ENCODE measurements around the gene ASRGL1.
A peak's percentile ranks its signal among the peaks of the same experiment; 100 is the strongest.
"Not testable (repeated sequence)": the region's sequence is repeated elsewhere in the genome, so short reads cannot be mapped to it uniquely, and the experiment has no call there.

Gene ASRGL1

DNA sequence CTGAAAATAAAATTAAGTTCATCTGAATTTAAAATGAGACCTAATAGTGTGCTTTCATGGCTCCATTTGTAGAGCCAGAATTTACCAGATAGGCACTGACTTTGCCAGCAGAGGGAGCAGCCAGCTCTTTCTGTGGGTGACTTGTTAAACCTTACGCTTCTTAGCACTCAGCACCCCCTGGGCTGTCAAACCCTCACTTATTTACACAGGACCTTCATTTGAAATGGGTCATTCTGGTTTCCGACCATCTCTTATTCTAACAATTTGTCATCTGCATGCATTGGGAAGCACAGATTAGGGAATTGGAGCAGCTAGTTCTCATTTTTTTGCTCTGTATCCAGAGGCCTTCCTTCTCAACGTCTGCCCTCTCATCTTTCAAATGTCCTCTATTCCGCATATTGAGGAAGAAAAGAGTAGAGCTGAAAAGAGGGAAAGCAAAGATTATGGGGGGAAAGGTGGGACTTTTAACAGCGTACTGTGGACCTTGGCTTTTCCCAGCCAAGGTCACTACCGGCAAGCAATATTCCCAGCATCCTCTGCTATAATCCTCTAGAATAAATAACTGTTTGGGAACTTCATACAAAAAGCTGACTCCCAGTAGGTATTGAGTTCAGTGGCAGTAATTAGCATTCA lies 3.1 kb downstream of the ASRGL1 start:
- no peak overlapping the region for H3K4me3 ChIP-seq (ENCODE audit: low read length)
- peak; percentile 65 for DNase-seq (ENCODE audit: low read depth)
- TF ChIP-seq, protein P1, sequence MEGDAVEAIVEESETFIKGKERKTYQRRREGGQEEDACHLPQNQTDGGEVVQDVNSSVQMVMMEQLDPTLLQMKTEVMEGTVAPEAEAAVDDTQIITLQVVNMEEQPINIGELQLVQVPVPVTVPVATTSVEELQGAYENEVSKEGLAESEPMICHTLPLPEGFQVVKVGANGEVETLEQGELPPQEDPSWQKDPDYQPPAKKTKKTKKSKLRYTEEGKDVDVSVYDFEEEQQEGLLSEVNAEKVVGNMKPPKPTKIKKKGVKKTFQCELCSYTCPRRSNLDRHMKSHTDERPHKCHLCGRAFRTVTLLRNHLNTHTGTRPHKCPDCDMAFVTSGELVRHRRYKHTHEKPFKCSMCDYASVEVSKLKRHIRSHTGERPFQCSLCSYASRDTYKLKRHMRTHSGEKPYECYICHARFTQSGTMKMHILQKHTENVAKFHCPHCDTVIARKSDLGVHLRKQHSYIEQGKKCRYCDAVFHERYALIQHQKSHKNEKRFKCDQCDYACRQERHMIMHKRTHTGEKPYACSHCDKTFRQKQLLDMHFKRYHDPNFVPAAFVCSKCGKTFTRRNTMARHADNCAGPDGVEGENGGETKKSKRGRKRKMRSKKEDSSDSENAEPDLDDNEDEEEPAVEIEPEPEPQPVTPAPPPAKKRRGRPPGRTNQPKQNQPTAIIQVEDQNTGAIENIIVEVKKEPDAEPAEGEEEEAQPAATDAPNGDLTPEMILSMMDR (IDR thresholded peaks at IDR 0.05; ENCODE audit: insufficient read depth, low read depth, low read length, missing control alignments), result peak; percentile 80

DNA sequence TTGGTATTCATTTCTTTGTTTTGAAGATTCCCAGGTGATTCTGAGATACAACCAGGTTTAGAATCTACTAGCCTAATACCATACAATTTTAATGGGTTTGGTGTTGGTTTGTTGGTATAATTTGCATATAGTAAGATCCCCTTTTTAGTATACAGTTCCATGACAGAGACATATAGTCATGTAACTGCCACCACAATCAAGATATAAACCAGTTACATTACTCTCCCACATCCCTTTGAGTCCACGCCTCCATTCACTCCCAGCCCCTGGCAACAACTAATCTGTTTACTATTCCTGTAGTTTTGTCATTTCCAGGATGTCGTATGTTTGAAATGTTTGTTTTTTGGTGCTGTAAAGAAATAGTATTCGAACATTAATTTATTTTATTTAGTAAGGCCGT lies 4.3 kb downstream of the ASRGL1 start:
- no peak overlapping the region for H3K4me3 ChIP-seq (ENCODE audit: low read length)
- DNase-seq (ENCODE audit: low read depth), result no peak
- TF ChIP-seq, protein P1 (IDR thresholded peaks at IDR 0.05; ENCODE audit: insufficient read depth, low read depth, low read length, missing control alignments), result no peak

DNA sequence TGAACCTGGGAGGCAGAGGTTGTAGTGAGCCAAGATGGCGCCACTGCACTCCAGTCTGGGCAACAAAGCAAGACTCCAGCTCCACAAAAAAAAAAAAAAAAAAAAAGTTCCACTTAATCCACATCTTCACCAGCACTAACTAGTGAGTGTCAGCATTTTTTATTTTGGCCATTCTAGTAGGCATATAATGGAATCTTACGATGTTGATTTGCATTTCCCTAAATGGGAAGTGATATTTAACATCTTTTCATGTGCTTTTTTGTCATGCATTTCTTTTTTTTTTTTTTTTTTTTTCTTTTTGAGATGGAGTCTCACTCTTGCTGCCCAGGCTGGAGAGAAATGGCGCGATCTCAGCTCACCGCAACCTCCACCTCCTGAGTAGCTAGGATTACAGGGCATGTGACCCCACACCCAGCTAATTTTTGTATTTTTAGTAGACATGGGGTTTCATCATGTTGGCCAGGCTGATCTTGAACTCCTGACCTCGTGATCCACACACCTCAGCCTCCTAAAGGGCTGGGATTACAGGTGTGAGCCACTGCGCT lies 6.5 kb downstream of the ASRGL1 start:
- H3K4me3 ChIP-seq (ENCODE audit: low read length); DNase-seq (ENCODE audit: low read depth): not testable (repeated sequence)

DNA sequence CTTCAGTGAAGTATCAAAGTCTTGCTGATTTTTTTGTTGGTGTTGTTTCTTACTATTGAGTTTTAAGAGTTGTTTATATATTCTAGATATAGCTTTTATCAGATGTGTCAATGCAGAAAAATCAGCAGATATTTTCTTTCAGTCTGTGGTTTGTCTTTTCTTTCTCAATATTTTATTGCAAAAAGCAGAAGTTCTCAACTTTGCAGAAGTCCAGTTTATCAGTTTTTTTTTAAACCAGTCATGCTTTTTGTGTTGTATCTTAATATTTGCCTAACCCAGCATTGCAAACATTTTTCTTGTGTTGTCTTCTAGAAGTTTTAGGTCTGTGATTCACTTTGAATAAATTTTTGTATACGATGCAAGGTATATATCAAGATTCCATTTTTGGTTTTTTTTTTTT lies 7.0 kb downstream of the ASRGL1 start:
- DNase-seq (ENCODE audit: low read depth), result no peak
- H3K4me3 ChIP-seq (ENCODE audit: low read length), result no peak overlapping the region
- TF ChIP-seq, protein P1 (IDR thresholded peaks at IDR 0.05; ENCODE audit: insufficient read depth, low read depth, low read length, missing control alignments), result no peak

DNA sequence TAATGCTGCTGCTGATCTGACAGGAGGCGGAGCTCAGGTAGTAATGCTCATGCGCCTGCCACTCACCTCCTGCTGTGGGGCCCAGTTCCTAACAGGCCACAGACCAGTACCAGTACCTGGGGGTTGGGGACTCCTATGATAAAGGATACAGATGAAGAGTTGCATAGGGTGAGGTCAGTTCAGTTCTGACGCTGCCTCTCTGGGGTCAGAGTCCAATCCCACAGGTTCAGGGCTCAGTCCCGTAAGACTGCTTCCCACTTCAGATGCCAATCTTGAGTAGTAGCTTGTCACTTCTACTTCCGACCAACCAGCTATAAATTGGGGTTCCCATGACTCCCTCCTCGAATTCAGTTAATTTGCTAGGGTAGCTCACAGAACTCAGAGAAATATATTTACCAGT lies 8.6 kb downstream of the ASRGL1 start:
- DNase-seq (ENCODE audit: low read depth), result no peak
- TF ChIP-seq, protein P1 (IDR thresholded peaks at IDR 0.05; ENCODE audit: insufficient read depth, low read depth, low read length, missing control alignments), result no peak
- no peak overlapping the region for H3K4me3 ChIP-seq (ENCODE audit: low read length)

DNA sequence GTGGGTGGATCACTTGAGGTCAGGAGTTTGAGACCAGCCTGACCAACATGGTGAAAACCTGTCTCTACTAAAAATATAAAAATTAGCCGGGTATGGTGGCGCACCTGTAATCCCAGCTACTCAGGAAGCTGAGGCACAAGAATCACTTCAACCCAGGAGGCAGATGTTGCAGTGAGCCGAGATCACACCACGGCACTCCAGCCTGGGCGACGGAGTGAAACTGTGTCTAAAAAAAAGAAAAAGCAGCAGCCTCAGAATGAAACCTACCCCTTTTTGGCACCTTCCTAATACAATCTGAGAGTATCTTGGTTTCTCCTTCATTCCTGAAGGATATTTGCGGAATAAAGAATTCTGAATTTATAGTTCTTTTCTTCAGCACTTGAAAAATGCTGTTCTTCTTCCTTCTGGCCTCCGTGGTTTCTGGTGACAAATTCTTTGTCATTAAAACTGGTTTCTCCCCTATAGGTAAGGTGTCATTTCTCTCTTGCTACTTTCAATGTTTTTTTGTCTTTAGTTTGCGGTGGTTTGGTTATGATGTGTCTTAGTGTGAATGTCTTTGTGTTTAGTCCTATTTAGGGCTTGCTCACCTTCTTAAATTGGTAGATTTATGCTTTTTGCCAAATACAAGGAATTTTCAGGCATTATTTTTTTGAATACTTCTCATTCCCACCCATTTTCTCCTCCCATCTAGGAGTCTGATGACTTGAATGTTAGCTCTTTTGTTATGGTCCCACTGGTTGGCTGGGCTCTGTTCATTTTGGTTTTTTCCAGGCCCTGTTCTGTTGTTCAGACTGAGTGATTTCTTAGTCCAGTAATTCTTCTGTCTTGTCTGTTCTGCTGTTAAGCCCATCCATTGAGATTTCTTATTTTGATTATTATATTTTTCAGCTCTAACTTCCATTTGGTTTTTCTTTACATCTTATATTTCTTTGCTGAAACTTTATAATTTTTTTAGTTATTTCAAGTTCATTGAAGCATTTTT lies 15.4 kb downstream of the ASRGL1 start:
- TF ChIP-seq, protein P1 (IDR thresholded peaks at IDR 0.05; ENCODE audit: insufficient read depth, low read depth, low read length, missing control alignments), result no peak
- H3K4me3 ChIP-seq (ENCODE audit: low read length), result no peak overlapping the region
- DNase-seq (ENCODE audit: low read depth), result no peak

DNA sequence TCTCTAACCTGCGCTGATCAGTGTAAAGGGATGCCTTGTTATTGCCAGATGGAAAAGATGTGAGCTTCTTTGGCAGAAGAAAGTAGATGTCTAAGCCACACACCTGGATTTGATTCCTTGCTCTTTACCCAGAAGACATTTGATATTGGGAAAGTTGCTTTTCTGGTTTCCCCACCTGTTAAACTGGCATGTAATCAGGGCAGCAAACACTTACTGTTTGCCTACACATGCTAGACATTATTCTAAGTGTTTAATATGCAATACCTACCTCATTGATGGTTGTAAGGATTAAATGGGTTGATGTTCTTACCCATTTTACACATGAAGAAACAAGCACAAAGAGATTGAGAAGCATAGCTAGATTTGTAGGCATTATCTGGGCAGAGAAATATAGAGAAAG lies 16.6 kb downstream of the ASRGL1 start:
- no peak overlapping the region for H3K4me3 ChIP-seq (ENCODE audit: low read length)
- TF ChIP-seq, protein P1 (IDR thresholded peaks at IDR 0.05; ENCODE audit: insufficient read depth, low read depth, low read length, missing control alignments), result no peak
- peak; percentile 61 for DNase-seq (ENCODE audit: low read depth)
